Measurements from ENCODE around the gene FNDC8.
"Not testable (repeated sequence)": the region's sequence is repeated elsewhere in the genome, so short reads cannot be mapped to it uniquely, and the experiment has no call there.

FNDC8 gene

GRCh38 chr17:35174835-35175334 is 53.5 kb downstream of the FNDC8 start:
- DNase-seq = no peak

GRCh38 chr17:35175638-35176415 is 54.4 kb downstream of the FNDC8 start:
- no peak for DNase-seq

- DNase-seq = no peak
These were observed 55.5 kb downstream of the FNDC8 start for GRCh38 chr17:35176897-35177296.

- not testable (repeated sequence) for DNase-seq
These were observed 58.0 kb downstream of the FNDC8 start for GRCh38 chr17:35179379-35179778.
